PC-9 (cell line): Measurements from ENCODE around the gene CDC16.

Experiments used
- EZH2 ChIP-seq: fragments of 200-600 bp; sonication (generic); IDR thresholded peaks from 2 replicates; pipeline ENCODE4 v1.8.0; 2017; ENCODE audit warnings: antibody characterized with exemption, low read depth
- TF ChIP-seq, protein P1 (sequence below): fragments of 200-600 bp; sonication (generic); conservative IDR thresholded peaks from 2 replicates; pipeline ENCODE4 v1.6.1; 2017; ENCODE audit warnings: mixed run types, antibody characterized with exemption, mild to moderate bottlenecking, moderate library complexity

- TF ChIP-seq, protein P1, sequence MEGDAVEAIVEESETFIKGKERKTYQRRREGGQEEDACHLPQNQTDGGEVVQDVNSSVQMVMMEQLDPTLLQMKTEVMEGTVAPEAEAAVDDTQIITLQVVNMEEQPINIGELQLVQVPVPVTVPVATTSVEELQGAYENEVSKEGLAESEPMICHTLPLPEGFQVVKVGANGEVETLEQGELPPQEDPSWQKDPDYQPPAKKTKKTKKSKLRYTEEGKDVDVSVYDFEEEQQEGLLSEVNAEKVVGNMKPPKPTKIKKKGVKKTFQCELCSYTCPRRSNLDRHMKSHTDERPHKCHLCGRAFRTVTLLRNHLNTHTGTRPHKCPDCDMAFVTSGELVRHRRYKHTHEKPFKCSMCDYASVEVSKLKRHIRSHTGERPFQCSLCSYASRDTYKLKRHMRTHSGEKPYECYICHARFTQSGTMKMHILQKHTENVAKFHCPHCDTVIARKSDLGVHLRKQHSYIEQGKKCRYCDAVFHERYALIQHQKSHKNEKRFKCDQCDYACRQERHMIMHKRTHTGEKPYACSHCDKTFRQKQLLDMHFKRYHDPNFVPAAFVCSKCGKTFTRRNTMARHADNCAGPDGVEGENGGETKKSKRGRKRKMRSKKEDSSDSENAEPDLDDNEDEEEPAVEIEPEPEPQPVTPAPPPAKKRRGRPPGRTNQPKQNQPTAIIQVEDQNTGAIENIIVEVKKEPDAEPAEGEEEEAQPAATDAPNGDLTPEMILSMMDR: no peak
- TF ChIP-seq EZH2: no peak
Observed at GRCh38 chr13:114264886-114265611, 30.4 kb downstream of the CDC16 start.
